Stimulated activated CD4-positive, alpha-beta T cell treated with anti-CD3 and anti-CD28 coated beads, Interleukin-1b, Interleukin-23, amount 100 ng/mL, for 4 hours (primary cell): Measurements from ENCODE around the gene MKX.

ENCODE experiments used
- DNase-seq, 2 donors: peaks; one replicate each; pipeline ENCODE4 v3.0.0-alpha.2; 2020; ENCODE audit warnings: low read depth in 2 of 2

The MKX gene

GRCh38 chr10:27742195-27743011, 3.2 kb downstream of the MKX start:
- DNase-seq = peak; percentile 69 to 83

DNA sequence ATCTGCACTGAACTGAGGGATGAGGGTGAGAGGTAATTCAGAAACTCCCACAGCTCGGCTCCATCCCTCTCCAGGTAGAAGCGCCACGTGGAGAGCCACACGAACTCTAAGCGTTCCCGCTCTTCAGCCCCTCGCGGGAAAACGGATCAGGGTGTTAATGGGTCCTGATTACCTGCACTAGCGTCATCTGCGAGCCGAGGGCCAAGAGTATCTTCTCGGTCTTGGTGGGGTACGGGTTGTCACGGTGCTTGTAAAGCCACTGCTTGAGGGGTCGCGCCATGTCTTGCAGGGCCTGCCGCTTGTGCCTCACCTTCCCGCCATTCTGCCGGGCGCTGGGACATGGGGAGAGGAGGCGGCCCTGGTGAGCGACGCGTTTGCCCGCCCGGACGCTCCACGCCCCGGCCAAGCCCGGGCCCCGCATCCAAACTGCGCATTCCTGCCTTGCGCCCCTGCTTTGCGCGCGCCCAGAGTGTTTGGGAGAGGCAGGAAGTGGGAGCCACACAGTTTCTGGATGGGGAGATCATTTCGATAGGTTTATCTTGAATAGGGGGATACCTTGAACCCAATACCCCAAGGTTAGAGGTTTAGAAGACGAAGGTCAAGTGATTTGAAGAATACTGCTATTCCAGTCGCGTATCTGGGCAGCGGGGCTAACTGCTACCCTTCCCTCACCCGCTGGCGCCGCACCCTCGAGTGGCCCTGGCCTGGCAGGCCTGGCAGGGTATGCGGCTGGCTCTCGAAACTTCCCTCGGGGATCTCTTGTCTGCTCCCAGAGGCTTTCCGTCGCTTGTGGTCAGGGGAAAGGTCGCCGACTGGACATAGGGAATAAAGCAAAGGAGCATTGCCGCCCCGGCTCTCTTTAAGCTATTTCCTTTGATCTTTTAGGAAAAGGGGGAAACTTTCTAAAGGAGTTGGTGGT, 4.2 kb downstream of the MKX start:
- DNase-seq = peak in 1 of 2 donors; percentile 7

- DNase-seq = no peak
Observed at GRCh38 chr10:27736396-27736795, 9.2 kb downstream of the MKX start.

DNA sequence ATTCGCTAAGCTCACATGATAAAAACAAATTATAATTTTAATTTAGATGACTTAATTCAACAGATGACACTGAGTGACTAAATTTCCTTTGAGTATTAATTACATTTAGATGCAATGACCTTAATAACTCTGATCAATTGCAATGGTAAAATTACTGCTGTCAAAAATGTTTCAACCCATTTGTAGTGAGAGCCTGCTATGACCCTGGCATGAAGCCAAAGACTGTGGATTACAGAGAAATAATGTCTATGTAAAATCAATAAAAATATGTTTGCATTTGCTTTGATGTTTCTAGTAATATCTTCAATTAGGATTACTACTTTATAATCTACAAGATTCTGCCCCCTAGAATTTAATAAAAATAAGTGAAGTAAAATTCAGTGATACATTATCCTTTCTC, 15.6 kb downstream of the MKX start:
- DNase-seq = no peak

DNA sequence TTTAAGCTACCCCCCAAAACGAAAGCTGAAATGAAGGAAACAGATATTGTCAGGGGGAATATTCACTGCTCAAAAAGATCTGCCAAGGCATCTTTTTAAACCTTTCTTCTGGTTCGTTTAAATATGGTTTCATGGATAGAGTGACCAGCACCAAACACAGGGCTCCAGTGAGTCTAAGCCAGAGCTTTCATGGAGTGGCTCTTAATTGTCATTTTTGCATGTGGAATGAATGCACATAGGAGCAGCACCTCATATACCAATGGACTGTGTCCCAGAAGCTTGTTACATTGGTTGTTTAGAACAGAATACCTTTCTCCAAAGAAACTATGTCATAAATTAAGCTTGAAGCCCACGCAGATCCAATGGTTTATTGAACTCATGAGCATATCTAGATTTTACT, 17.3 kb downstream of the MKX start:
- DNase-seq = no peak

GRCh38 chr10:27724287-27724686, 21.3 kb downstream of the MKX start:
- DNase-seq = no peak

GRCh38 chr10:27723436-27723835, 22.2 kb downstream of the MKX start:
- no peak for DNase-seq

DNA sequence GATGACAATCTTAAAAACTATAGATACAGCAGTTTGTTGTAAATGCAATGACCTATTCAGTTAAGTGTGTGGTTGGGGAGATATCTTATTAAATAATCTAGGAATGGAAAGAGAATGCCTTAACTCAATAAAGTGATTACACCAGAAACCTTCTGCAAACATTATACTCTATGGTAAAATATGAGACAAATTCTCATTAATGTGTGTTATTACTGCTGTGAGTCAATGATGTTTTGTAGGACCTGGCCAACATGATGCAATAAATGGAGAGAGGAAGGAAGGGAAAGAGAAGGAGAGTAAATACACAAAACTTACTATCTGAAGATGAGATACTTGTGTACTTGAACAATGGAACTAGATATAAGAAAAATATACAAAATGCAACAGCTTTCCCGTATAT, 25.1 kb downstream of the MKX start:
- DNase-seq = no peak

DNA sequence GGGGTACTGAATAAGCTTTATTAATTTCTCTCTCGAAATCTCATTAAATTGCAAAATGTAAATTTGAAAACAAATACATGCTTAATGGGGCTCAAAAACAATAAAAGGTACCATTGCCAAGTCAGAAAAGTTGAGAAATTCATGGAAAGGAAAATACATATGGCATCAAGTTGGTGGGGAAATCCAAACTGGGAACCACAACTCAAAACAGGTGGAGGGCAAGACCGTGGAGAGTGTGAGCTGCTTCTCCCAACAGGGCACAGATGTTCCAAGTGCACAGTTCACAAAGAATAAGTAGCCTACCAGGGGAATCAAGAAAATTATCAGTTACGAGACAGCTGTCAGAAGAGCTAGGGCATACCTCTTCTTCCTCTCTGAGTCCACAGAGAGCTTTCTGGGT, 26.6 kb downstream of the MKX start:
- no peak for DNase-seq

- no peak for DNase-seq
Observed at GRCh38 chr10:27717861-27718260, 27.8 kb downstream of the MKX start.

GRCh38 chr10:27717224-27717623, 28.4 kb downstream of the MKX start:
- DNase-seq = no peak

- no peak for DNase-seq
Observed at GRCh38 chr10:27716521-27716920, 29.1 kb downstream of the MKX start.

DNA sequence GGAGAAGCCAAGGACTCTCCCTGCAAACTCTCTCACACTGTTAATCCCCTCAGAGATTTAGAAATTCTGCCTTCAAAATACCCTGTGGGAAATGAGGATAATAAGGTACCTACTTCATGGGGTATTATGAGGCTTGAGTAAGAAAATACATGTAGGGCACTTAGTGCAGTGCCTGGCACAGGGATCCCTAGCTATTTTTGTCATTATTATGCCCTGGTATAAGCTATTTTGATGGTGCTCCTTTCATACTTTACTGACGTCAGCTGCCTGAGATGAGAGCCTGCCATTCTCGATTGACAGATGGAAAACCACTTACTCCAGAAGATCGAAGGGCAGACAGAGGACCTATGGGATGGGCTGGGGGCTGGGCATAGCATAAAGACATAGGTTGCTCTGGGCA, 30.1 kb downstream of the MKX start:
- no peak for DNase-seq

DNA sequence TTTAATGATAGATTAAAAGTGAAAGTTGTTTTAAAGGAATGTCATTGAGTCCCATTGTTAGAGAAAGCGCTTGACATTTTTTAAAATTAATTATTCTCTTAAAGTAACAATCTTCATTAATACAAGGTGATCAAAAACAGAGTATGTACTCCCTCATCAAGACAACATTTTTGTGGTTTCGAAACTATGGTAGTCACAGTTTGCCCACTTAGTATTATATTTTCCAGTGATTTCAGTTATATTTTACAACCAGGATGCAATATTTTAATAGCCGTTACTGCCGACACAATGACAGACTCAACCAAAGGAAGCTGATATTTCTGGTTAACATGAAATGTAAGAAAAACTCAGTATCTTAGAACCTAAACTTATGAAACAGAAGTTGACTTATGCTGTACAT, 31.3 kb downstream of the MKX start:
- DNase-seq = no peak

DNA sequence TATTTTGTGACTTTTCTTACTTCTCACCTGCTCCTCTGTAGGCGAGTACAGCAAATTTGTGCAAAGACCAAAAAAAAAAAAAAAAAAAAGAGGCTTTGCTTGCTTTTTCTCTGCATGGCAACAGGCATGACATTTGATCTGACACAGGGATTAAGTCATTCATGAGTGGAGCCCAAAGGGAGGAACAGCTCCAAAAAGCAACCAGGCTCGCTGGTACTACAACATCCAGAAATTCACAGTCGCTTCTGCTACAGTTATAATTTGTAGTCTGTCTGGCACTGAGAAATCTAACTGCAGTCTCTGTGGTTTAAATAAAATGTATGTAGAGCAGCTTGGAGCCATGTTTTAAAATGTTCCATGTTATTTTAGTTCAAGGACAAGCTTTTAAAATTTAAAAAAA, 31.7 kb downstream of the MKX start:
- DNase-seq = no peak

- DNase-seq = no peak
Observed at GRCh38 chr10:27710014-27710413, 35.6 kb downstream of the MKX start.

DNA sequence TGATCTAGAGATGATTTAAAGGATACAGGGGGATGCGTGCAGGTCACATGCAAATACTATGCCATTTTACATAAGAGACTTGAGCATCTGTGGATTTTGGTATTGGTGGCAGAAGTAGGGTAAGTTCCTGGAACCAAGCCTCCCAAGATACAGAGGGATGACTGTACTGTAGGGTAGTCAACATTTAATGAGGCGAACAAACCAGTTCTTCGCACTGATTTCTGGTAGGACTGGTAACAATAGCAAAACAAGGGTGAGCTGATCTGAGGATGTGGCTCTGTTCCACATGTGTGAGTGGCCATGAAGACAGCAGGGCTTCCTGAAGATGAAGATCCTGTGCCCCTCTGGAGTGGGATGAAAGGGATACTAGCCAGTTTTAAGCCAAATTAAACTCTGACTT, 36.3 kb downstream of the MKX start:
- DNase-seq = no peak

DNA sequence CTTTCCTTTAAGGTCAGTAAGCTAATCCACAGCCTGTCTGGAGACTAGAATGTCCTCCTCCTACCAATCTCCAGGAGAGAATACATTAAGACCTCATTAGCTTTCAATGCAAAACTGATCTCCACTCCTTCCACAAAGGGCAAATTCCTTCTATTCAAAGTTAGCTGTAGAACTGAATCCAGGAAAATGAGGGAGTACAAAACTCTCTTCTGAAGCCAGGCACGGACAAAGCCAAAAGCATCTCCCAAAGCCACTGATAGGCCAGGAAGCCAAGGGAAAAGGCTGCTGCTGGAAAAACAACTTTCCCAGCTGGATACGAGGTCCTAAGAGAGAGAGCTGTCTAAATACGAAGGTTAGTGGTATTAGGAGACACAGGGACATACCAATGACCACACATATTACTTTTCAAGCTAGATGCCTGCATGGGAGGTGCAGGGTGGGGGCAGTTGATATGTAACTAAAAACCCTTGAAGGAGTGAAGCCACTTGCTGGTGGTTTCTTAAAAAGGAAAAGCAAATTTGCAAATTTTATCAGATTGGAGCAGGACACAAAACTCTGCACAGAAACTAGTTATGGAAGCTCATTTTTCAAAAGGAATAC, 43.6 kb downstream of the MKX start:
- DNase-seq = no peak

GRCh38 chr10:27699776-27700175, 45.8 kb downstream of the MKX start:
- no peak for DNase-seq

DNA sequence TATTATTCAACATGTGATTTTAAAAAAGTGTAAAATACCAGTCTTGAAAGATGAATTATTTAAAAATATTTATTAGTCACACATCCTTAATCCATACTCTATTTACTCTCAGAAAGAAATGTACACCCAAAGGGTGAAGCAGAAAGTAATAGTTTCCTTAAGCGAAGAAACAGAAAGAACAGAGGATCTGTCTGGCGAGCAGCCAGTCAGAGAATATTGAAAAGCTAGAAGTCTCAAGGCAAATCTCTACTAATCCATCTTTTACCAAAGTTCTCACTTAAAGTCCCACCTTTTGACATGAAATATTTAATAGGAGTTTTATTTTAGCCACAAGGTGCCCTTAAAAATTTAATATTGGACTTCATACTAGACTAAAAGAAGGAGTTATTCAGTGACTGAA, 46.7 kb downstream of the MKX start:
- no peak for DNase-seq

- DNase-seq = no peak
Observed at GRCh38 chr10:27696466-27696865, 49.2 kb downstream of the MKX start.

DNA sequence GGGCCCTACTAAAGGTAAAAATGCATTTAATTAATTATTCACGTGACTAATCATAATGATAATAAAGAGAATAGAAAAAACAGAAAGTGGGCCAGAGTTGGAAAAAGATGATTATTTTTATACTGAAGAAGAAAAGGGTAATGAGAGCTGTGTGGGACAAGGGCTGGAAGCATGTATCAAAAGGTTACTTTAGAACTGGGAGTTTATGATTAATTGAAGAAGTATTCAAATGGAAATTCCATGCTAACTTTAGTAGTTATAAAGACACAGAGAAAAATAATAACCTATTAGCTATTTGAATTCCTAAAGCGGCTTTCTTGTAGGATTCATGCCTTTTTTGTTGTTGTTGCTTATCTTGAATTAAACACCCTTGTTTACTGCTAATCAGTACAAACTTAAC, 49.9 kb downstream of the MKX start:
- no peak for DNase-seq

DNA sequence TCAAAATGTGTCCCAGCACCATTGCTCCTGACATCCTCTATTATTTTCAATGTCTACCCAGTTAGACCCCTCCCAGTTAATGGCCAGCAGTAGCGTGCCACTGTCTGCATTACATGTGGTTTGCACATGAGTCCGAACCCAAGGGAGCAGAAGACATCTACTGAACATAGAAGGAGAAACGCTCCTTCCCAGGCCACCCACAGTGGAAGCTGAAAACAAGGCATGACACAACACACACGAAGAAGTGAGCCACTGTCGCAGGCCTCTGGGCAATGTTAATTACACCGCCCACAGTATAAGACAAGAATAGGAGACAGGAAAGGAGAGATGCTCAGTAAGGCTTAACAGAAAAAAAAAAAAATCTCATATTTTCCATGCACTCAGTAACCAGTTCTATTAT, 50.5 kb downstream of the MKX start:
- DNase-seq = no peak
